ENCODE data around the gene SEC62.

SEC62 gene

DNA sequence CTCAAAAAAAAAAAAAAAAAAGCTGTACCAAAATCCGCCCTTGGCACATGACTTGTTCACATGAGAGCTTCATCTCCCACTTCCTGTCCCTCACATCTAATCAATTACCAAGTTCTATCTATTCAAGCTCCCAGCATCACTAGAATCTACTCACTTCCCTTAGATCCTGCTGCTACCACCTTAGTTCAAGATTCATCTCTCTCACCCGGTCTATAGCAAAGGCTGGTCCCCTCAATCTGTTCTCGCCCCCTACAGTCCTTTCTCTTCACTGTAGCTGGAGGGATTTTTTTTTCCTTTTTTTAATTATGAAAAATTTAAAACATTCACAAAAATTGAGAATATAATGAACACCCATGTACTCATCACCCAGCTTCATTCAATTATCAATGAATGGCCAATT, 54.5 kb downstream of the SEC62 start:
- TF ChIP-seq ZBTB7A (IDR thresholded peaks at IDR 0.05; ENCODE audit: low read depth), result no peak
- TF ChIP-seq CREB1 (IDR thresholded peaks at IDR 0.05; ENCODE audit: low read depth), result no peak
- TF ChIP-seq, protein P1, sequence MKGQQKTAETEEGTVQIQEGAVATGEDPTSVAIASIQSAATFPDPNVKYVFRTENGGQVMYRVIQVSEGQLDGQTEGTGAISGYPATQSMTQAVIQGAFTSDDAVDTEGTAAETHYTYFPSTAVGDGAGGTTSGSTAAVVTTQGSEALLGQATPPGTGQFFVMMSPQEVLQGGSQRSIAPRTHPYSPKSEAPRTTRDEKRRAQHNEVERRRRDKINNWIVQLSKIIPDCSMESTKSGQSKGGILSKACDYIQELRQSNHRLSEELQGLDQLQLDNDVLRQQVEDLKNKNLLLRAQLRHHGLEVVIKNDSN (IDR thresholded peaks at IDR 0.05), result no peak
- TF ChIP-seq, protein P2, sequence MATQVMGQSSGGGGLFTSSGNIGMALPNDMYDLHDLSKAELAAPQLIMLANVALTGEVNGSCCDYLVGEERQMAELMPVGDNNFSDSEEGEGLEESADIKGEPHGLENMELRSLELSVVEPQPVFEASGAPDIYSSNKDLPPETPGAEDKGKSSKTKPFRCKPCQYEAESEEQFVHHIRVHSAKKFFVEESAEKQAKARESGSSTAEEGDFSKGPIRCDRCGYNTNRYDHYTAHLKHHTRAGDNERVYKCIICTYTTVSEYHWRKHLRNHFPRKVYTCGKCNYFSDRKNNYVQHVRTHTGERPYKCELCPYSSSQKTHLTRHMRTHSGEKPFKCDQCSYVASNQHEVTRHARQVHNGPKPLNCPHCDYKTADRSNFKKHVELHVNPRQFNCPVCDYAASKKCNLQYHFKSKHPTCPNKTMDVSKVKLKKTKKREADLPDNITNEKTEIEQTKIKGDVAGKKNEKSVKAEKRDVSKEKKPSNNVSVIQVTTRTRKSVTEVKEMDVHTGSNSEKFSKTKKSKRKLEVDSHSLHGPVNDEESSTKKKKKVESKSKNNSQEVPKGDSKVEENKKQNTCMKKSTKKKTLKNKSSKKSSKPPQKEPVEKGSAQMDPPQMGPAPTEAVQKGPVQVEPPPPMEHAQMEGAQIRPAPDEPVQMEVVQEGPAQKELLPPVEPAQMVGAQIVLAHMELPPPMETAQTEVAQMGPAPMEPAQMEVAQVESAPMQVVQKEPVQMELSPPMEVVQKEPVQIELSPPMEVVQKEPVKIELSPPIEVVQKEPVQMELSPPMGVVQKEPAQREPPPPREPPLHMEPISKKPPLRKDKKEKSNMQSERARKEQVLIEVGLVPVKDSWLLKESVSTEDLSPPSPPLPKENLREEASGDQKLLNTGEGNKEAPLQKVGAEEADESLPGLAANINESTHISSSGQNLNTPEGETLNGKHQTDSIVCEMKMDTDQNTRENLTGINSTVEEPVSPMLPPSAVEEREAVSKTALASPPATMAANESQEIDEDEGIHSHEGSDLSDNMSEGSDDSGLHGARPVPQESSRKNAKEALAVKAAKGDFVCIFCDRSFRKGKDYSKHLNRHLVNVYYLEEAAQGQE (IDR thresholded peaks at IDR 0.05; ENCODE audit: low read depth), result no peak
- no peak for TF ChIP-seq EP300 (IDR thresholded peaks at IDR 0.05; ENCODE audit: borderline replicate concordance)
- no peak for TF ChIP-seq NFIC (IDR thresholded peaks at IDR 0.05)
- no peak for TF ChIP-seq EGR1 (IDR thresholded peaks at IDR 0.05)
- no peak for TF ChIP-seq FOXM1 (IDR thresholded peaks at IDR 0.05; ENCODE audit: borderline replicate concordance, low read depth)
- TF ChIP-seq CEBPB (IDR thresholded peaks at IDR 0.05), result no peak

GRCh38 chr3:170022336-170022735, 55.7 kb downstream of the SEC62 start:
- no peak for TF ChIP-seq EGR1 (IDR thresholded peaks at IDR 0.05)
- no peak for TF ChIP-seq TCF12 (IDR thresholded peaks at IDR 0.05; ENCODE audit: low read depth)
- TF ChIP-seq, protein P1 (IDR thresholded peaks at IDR 0.05), result no peak
- TF ChIP-seq TEAD4 (IDR thresholded peaks at IDR 0.05), result no peak
- no peak for TF ChIP-seq TAF1 (IDR thresholded peaks at IDR 0.05; ENCODE audit: low read depth)
- TF ChIP-seq CREB1 (IDR thresholded peaks at IDR 0.05; ENCODE audit: low read depth), result no peak
- TF ChIP-seq CEBPB (IDR thresholded peaks at IDR 0.05), result no peak
- TF ChIP-seq EP300 (IDR thresholded peaks at IDR 0.05; ENCODE audit: borderline replicate concordance), result no peak
- TF ChIP-seq YY1 (IDR thresholded peaks at IDR 0.05; ENCODE audit: low read depth), result no peak

- TF ChIP-seq YY1 (IDR thresholded peaks at IDR 0.05; ENCODE audit: low read depth) (no peak), CREB1 (IDR thresholded peaks at IDR 0.05; ENCODE audit: low read depth) (no peak), RAD21 (IDR thresholded peaks at IDR 0.05; ENCODE audit: low read depth) (no peak), FOXM1 (IDR thresholded peaks at IDR 0.05; ENCODE audit: borderline replicate concordance, low read depth) (no peak), TAF1 (IDR thresholded peaks at IDR 0.05; ENCODE audit: low read depth) (no peak), EGR1 (IDR thresholded peaks at IDR 0.05) (no peak), TEAD4 (IDR thresholded peaks at IDR 0.05) (no peak), TCF12 (IDR thresholded peaks at IDR 0.05; ENCODE audit: low read depth) (no peak), ZBTB7A (IDR thresholded peaks at IDR 0.05; ENCODE audit: low read depth) (no peak), EP300 (IDR thresholded peaks at IDR 0.05; ENCODE audit: borderline replicate concordance) (no peak), CEBPB (IDR thresholded peaks at IDR 0.05) (no peak), NFIC (IDR thresholded peaks at IDR 0.05) (no peak)
- TF ChIP-seq, protein P3, sequence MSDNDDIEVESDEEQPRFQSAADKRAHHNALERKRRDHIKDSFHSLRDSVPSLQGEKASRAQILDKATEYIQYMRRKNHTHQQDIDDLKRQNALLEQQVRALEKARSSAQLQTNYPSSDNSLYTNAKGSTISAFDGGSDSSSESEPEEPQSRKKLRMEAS (IDR thresholded peaks at IDR 0.05), result no peak
- TF ChIP-seq, protein P1 (IDR thresholded peaks at IDR 0.05), result no peak
- TF ChIP-seq, protein P2 (IDR thresholded peaks at IDR 0.05; ENCODE audit: low read depth), result no peak
Measured at GRCh38 chr3:170023165-170023564, 56.6 kb downstream of the SEC62 start.

DNA sequence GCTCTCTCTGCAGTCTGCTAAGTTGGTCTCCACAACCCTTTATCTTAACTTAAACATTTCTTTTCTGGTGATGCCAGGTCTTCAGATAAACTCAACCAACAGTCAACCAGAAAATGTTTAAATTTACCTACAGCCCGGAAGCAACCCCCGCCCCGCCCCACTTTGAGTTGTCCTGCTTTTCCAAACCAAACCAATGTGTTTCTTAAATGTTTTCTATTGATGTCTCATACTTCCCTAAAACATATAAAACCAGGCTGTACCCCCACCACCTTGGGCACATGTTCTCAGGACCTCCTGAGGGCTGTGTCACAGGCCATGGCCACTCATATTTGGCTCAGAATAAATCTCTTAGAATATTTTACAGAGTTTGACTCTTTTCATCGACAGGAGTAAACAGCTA, 58.0 kb downstream of the SEC62 start:
- no peak for TF ChIP-seq EP300 (IDR thresholded peaks at IDR 0.05; ENCODE audit: borderline replicate concordance)
- TF ChIP-seq TEAD4 (IDR thresholded peaks at IDR 0.05), result no peak
- TF ChIP-seq, protein P3 (IDR thresholded peaks at IDR 0.05), result no peak
- TF ChIP-seq, protein P1 (IDR thresholded peaks at IDR 0.05), result no peak
- no peak for TF ChIP-seq YY1 (IDR thresholded peaks at IDR 0.05; ENCODE audit: low read depth)
- TF ChIP-seq EGR1 (IDR thresholded peaks at IDR 0.05), result no peak
- TF ChIP-seq FOXM1 (IDR thresholded peaks at IDR 0.05; ENCODE audit: borderline replicate concordance, low read depth), result no peak
- no peak for TF ChIP-seq TCF12 (IDR thresholded peaks at IDR 0.05; ENCODE audit: low read depth)
- no peak for TF ChIP-seq TAF1 (IDR thresholded peaks at IDR 0.05; ENCODE audit: low read depth)
- TF ChIP-seq CREB1 (IDR thresholded peaks at IDR 0.05; ENCODE audit: low read depth), result no peak
- TF ChIP-seq, protein P2 (IDR thresholded peaks at IDR 0.05; ENCODE audit: low read depth), result no peak

Measured in Ishikawa (cell line).